GM23338 (cell line): ENCODE results near the gene NFIB. TPM values are rescaled to one million over a fixed set of nuclear protein-coding genes. Genes with fewer than 3 reads are reported as not detected.

Source experiments
- ATAC-seq: fragments of 200-7000 bp; cut with Tn5 transposase; 3 replicates; pipeline ENCODE4 v1.9.1; 2020
- DNase-seq: peaks from one replicate; pipeline ENCODE4 v3.0.0-alpha.2; 2015; ENCODE audit warnings: low spot score
- H2AFZ ChIP-seq: fragments of 200-600 bp; sonication (generic); 2 replicates; pipeline ENCODE4 v1.8.0; 2016; ENCODE audit warnings: antibody characterized with exemption, mild to moderate bottlenecking, moderate library complexity
- H3F3A ChIP-seq: fragments of 200-600 bp; sonication (generic); replicated peaks from 2 replicates; pipeline ENCODE4 v1.8.0; 2017; ENCODE audit warnings: antibody characterized with exemption, mixed run types, low read depth
- H3K27ac ChIP-seq: fragments of 200-600 bp; sonication (generic); 2 replicates; pipeline ENCODE4 v1.6.1; 2016; ENCODE audit warnings: low read depth
- H3K27me3 ChIP-seq: fragments of 200-600 bp; sonication (generic); 2 replicates; pipeline ENCODE4 v1.8.0; 2016; ENCODE audit warnings: mild to moderate bottlenecking, mixed run types, moderate library complexity; ENCODE audit not compliant: insufficient read depth
- H3K36me3 ChIP-seq: fragments of 200-600 bp; sonication (generic); 2 replicates; pipeline ENCODE4 v1.8.0; 2016; ENCODE audit warnings: mild to moderate bottlenecking; ENCODE audit not compliant: insufficient read depth
- H3K4me1 ChIP-seq: fragments of 200-600 bp; sonication (generic); 2 replicates; pipeline ENCODE4 v1.8.0; 2016; ENCODE audit warnings: mild to moderate bottlenecking, moderate library complexity; ENCODE audit not compliant: insufficient read depth
- H3K4me2 ChIP-seq: fragments of 200-600 bp; sonication (generic); 2 replicates; pipeline ENCODE4 v1.7.1; 2017; ENCODE audit warnings: mixed run types
- H3K4me3 ChIP-seq: fragments of 200-600 bp; sonication (generic); 2 replicates; pipeline ENCODE4 v1.6.1; 2016; ENCODE audit warnings: mixed run types
- H3K79me2 ChIP-seq: fragments of 200-600 bp; sonication (generic); replicated peaks from 2 replicates; pipeline ENCODE4 v1.8.0; 2017; ENCODE audit warnings: mild to moderate bottlenecking; ENCODE audit not compliant: insufficient read depth
- H3K9me2 ChIP-seq: fragments of 200-600 bp; sonication (generic); 2 replicates; pipeline ENCODE4 v1.8.0; 2017; ENCODE audit not compliant: insufficient read depth
- H4K20me1 ChIP-seq: fragments of 200-600 bp; sonication (generic); replicated peaks from 2 replicates; pipeline ENCODE4 v1.8.0; 2017; ENCODE audit warnings: mild to moderate bottlenecking; ENCODE audit not compliant: insufficient read depth
- H3K27ac Mint-ChIP-seq: 2 replicates; pipeline ENCODE4 v1.8.0; 2020; ENCODE audit warnings: inconsistent platforms, mild to moderate bottlenecking, moderate library complexity, mixed read lengths
- H3K27me3 Mint-ChIP-seq: 3 replicates; pipeline ENCODE4 v1.8.0; 2022; ENCODE audit warnings: low read depth, mild to moderate bottlenecking, moderate library complexity, mixed read lengths, inconsistent platforms; ENCODE audit not compliant: insufficient read depth, poor library complexity
- H3K36me3 Mint-ChIP-seq: 3 replicates; pipeline ENCODE4 v1.8.0; 2021; ENCODE audit warnings: low read depth, mild to moderate bottlenecking, inconsistent platforms, moderate library complexity, mixed read lengths
- H3K4me1 Mint-ChIP-seq: 3 replicates; pipeline ENCODE4 v1.8.0; 2020; ENCODE audit warnings: mild to moderate bottlenecking, inconsistent platforms, mixed read lengths
- H3K4me3 Mint-ChIP-seq: 3 replicates; pipeline ENCODE4 v1.8.0; 2021; ENCODE audit warnings: moderate library complexity, mild to moderate bottlenecking, inconsistent platforms, mixed read lengths
- H3K9me3 Mint-ChIP-seq: 3 replicates; pipeline ENCODE4 v1.8.0; 2020; ENCODE audit warnings: moderate library complexity, mild to moderate bottlenecking, inconsistent platforms, mixed read lengths
- CREB1 ChIP-seq: fragments of 250-450 bp; sonication (Bioruptor Pico); IDR thresholded peaks from 2 replicates; pipeline ENCODE4 v1.5.0; 2020; ENCODE audit warnings: low read depth, mild to moderate bottlenecking, moderate library complexity
- EZH2 ChIP-seq: fragments of 200-600 bp; sonication (generic); IDR thresholded peaks from one replicate; pipeline ENCODE4 v1.8.0; 2017; ENCODE audit warnings: antibody characterized with exemption, mild to moderate bottlenecking, low read depth; ENCODE audit not compliant: unreplicated experiment
- EZH2phosphoT487 ChIP-seq: fragments of 200-600 bp; sonication (generic); IDR thresholded peaks from one replicate; pipeline ENCODE4 v1.8.1; 2018; ENCODE audit warnings: antibody characterized with exemption; ENCODE audit not compliant: unreplicated experiment
- JUNB ChIP-seq: IDR thresholded peaks from one replicate; pipeline ENCODE4 v1.6.1; 2016; ENCODE audit warnings: antibody characterized with exemption; ENCODE audit not compliant: unreplicated experiment
- NANOG ChIP-seq: IDR thresholded peaks from 2 replicates; pipeline ENCODE4 v1.6.1; 2016; ENCODE audit warnings: antibody characterized with exemption, borderline replicate concordance
- POLR2AphosphoS5 ChIP-seq: IDR thresholded peaks from 2 replicates; pipeline ENCODE4 v1.6.1; 2016; ENCODE audit warnings: antibody characterized with exemption, low read depth
- STAT1 ChIP-seq: IDR thresholded peaks from one replicate; pipeline ENCODE4 v1.6.1; 2016; ENCODE audit warnings: antibody characterized with exemption; ENCODE audit not compliant: unreplicated experiment
- ZNF114 ChIP-seq: fragments of 250-450 bp; sonication (Bioruptor Pico); IDR thresholded peaks from 2 replicates; pipeline ENCODE4 v1.5.0; 2020; ENCODE audit warnings: mild to moderate bottlenecking, moderate library complexity
- ZNF331 ChIP-seq: fragments of 250-450 bp; sonication (Bioruptor Pico); IDR thresholded peaks from 2 replicates; pipeline ENCODE4 v1.5.0; 2020; ENCODE audit warnings: low read depth, mild to moderate bottlenecking, moderate library complexity
- polyA plus RNA-seq: library from polyadenylated mRNA; unstranded; fragments of >200 nt; fragmentation: Nextera tagmentation; extraction: Ambion mirVana; gene quantifications from 2 replicates; pipeline ENCODE4 v1.2.1, GENCODE V29; 2016
- total RNA-seq: library from RNA; depleted of rRNA; stranded (reverse); fragments of >200 nt; shearing (Covaris generic); gene quantifications from 2 replicates; pipeline ENCODE4 v1.2.3, GENCODE V29; 2014
- TF ChIP-seq, protein P1 (sequence below), 2 experiments: fragments of 200-600 bp in 1 of 2; sonication (generic) in 1 of 2; conservative IDR thresholded peaks; 2 replicates each; pipeline versions ENCODE4 v1.5.1 to v1.6.1; 2016 to 2017; ENCODE audit warnings: antibody characterized with exemption in 2 of 2, low read depth in 2 of 2, mild to moderate bottlenecking in 2 of 2, moderate library complexity in 1 of 2
- TF ChIP-seq, protein P2 (sequence below): IDR thresholded peaks from one replicate; pipeline ENCODE4 v1.6.1; 2018; ENCODE audit warnings: antibody characterized with exemption; ENCODE audit not compliant: unreplicated experiment
- TF ChIP-seq, protein P3 (sequence below): fragments of 250-450 bp; sonication (Bioruptor Pico); IDR thresholded peaks from 2 replicates; pipeline ENCODE4 v1.5.0; 2020; ENCODE audit warnings: mild to moderate bottlenecking, moderate library complexity
- TF ChIP-seq, protein P4 (sequence below): IDR thresholded peaks from 2 replicates; pipeline ENCODE4 v1.6.1; 2016; ENCODE audit warnings: antibody characterized with exemption

The NFIB gene
- total and polyA plus RNA-seq, 2 experiments from 2014 or later = 3.9 to 4.7 TPM

DNA sequence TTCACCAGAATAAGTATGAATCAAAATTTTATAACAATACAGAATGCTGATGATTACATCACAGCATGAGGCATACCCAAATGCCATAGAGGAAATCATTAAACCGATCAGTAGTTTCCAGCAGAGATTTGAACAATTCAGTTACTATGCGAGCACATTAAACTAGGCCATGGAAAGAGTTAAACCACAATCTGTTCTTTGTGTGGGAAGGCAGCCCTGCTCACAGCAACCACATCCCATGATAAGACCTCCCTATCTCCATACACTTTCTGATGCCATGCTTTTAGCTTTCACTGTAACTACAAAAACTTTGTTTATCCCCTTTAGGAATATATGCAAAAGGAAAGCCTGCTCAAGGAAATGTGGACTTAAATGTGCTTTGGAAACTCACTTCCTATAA, 4.5 kb downstream of the NFIB start:
- DNase-seq (no peak), ATAC-seq (no peak)
- H2AFZ ChIP-seq = no peak overlapping the region
- H3K27ac ChIP-seq = no peak overlapping the region
- no peak overlapping the region for H3K4me3 ChIP-seq
- H3K79me2 ChIP-seq = peaks cover 33% of the 10 kb centered on the region
- H3K4me2 ChIP-seq = no peak overlapping the region
- Mint-ChIP-seq H3K4me1 (peaks cover 39% of the 10 kb centered on the region), H3K27me3 (peaks cover 18% of the 10 kb centered on the region), H3K27ac (no peak overlapping the region), H3K9me3 (peaks cover 2% of the 10 kb centered on the region; the same call in 1 of the 3 replicates), H3K36me3 (peaks cover 5% of the 10 kb centered on the region; the same call in 2 of the 3 replicates), H3K4me3 (no peak overlapping the region)
- H3F3A ChIP-seq = peaks cover 7% of the 10 kb centered on the region; the same call in 1 of the 2 replicates
- peaks cover 21% of the 10 kb centered on the region for H3K4me1 ChIP-seq
- TF ChIP-seq NANOG = no peak
- TF ChIP-seq, protein P1, sequence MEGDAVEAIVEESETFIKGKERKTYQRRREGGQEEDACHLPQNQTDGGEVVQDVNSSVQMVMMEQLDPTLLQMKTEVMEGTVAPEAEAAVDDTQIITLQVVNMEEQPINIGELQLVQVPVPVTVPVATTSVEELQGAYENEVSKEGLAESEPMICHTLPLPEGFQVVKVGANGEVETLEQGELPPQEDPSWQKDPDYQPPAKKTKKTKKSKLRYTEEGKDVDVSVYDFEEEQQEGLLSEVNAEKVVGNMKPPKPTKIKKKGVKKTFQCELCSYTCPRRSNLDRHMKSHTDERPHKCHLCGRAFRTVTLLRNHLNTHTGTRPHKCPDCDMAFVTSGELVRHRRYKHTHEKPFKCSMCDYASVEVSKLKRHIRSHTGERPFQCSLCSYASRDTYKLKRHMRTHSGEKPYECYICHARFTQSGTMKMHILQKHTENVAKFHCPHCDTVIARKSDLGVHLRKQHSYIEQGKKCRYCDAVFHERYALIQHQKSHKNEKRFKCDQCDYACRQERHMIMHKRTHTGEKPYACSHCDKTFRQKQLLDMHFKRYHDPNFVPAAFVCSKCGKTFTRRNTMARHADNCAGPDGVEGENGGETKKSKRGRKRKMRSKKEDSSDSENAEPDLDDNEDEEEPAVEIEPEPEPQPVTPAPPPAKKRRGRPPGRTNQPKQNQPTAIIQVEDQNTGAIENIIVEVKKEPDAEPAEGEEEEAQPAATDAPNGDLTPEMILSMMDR (conservative IDR thresholded peaks at IDR 0.05; ENCODE audit: low read depth in 2 of 2) = no peak
- no peak for TF ChIP-seq EZH2
- TF ChIP-seq, protein P2, sequence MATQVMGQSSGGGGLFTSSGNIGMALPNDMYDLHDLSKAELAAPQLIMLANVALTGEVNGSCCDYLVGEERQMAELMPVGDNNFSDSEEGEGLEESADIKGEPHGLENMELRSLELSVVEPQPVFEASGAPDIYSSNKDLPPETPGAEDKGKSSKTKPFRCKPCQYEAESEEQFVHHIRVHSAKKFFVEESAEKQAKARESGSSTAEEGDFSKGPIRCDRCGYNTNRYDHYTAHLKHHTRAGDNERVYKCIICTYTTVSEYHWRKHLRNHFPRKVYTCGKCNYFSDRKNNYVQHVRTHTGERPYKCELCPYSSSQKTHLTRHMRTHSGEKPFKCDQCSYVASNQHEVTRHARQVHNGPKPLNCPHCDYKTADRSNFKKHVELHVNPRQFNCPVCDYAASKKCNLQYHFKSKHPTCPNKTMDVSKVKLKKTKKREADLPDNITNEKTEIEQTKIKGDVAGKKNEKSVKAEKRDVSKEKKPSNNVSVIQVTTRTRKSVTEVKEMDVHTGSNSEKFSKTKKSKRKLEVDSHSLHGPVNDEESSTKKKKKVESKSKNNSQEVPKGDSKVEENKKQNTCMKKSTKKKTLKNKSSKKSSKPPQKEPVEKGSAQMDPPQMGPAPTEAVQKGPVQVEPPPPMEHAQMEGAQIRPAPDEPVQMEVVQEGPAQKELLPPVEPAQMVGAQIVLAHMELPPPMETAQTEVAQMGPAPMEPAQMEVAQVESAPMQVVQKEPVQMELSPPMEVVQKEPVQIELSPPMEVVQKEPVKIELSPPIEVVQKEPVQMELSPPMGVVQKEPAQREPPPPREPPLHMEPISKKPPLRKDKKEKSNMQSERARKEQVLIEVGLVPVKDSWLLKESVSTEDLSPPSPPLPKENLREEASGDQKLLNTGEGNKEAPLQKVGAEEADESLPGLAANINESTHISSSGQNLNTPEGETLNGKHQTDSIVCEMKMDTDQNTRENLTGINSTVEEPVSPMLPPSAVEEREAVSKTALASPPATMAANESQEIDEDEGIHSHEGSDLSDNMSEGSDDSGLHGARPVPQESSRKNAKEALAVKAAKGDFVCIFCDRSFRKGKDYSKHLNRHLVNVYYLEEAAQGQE = no peak
- TF ChIP-seq CREB1 (CRISPR knock-in tag) = no peak
- TF ChIP-seq STAT1 = no peak
- no peak for TF ChIP-seq EZH2phosphoT487
- no peak for TF ChIP-seq ZNF331 (CRISPR knock-in tag)
- TF ChIP-seq JUNB = no peak
- TF ChIP-seq, protein P3, sequence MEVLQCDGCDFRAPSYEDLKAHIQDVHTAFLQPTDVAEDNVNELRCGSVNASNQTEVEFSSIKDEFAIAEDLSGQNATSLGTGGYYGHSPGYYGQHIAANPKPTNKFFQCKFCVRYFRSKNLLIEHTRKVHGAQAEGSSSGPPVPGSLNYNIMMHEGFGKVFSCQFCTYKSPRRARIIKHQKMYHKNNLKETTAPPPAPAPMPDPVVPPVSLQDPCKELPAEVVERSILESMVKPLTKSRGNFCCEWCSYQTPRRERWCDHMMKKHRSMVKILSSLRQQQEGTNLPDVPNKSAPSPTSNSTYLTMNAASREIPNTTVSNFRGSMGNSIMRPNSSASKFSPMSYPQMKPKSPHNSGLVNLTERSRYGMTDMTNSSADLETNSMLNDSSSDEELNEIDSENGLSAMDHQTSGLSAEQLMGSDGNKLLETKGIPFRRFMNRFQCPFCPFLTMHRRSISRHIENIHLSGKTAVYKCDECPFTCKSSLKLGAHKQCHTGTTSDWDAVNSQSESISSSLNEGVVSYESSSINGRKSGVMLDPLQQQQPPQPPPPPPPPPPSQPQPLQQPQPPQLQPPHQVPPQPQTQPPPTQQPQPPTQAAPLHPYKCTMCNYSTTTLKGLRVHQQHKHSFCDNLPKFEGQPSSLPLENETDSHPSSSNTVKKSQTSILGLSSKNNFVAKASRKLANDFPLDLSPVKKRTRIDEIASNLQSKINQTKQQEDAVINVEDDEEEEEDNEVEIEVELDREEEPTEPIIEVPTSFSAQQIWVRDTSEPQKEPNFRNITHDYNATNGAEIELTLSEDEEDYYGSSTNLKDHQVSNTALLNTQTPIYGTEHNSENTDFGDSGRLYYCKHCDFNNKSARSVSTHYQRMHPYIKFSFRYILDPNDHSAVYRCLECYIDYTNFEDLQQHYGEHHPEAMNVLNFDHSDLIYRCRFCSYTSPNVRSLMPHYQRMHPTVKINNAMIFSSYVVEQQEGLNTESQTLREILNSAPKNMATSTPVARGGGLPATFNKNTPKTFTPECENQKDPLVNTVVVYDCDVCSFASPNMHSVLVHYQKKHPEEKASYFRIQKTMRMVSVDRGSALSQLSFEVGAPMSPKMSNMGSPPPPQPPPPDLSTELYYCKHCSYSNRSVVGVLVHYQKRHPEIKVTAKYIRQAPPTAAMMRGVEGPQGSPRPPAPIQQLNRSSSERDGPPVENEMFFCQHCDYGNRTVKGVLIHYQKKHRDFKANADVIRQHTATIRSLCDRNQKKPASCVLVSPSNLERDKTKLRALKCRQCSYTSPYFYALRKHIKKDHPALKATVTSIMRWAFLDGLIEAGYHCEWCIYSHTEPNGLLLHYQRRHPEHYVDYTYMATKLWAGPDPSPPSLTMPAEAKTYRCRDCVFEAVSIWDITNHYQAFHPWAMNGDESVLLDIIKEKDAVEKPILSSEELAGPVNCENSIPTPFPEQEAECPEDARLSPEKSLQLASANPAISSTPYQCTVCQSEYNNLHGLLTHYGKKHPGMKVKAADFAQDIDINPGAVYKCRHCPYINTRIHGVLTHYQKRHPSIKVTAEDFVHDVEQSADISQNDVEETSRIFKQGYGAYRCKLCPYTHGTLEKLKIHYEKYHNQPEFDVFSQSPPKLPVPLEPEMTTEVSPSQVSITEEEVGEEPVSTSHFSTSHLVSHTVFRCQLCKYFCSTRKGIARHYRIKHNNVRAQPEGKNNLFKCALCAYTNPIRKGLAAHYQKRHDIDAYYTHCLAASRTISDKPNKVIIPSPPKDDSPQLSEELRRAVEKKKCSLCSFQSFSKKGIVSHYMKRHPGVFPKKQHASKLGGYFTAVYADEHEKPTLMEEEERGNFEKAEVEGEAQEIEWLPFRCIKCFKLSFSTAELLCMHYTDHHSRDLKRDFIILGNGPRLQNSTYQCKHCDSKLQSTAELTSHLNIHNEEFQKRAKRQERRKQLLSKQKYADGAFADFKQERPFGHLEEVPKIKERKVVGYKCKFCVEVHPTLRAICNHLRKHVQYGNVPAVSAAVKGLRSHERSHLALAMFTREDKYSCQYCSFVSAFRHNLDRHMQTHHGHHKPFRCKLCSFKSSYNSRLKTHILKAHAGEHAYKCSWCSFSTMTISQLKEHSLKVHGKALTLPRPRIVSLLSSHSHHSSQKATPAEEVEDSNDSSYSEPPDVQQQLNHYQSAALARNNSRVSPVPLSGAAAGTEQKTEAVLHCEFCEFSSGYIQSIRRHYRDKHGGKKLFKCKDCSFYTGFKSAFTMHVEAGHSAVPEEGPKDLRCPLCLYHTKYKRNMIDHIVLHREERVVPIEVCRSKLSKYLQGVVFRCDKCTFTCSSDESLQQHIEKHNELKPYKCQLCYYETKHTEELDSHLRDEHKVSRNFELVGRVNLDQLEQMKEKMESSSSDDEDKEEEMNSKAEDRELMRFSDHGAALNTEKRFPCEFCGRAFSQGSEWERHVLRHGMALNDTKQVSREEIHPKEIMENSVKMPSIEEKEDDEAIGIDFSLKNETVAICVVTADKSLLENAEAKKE (CRISPR knock-in tag) = no peak
- TF ChIP-seq POLR2AphosphoS5 = no peak
- TF ChIP-seq ZNF114 (CRISPR knock-in tag) = no peak
- TF ChIP-seq, protein P4, sequence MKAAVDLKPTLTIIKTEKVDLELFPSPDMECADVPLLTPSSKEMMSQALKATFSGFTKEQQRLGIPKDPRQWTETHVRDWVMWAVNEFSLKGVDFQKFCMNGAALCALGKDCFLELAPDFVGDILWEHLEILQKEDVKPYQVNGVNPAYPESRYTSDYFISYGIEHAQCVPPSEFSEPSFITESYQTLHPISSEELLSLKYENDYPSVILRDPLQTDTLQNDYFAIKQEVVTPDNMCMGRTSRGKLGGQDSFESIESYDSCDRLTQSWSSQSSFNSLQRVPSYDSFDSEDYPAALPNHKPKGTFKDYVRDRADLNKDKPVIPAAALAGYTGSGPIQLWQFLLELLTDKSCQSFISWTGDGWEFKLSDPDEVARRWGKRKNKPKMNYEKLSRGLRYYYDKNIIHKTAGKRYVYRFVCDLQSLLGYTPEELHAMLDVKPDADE = no peak
- no peaks in the 10 kb centered on the region for H3K36me3 ChIP-seq
- H3K27me3 ChIP-seq = peaks cover 27% of the 10 kb centered on the region
- H3K9me2 ChIP-seq = no peaks in the 10 kb centered on the region
- no peaks in the 10 kb centered on the region for H4K20me1 ChIP-seq
